Measurements from ENCODE around the gene LINS1.

LINS1 gene

GRCh38 chr15:100559330-100559729 lies 42.7 kb downstream of the LINS1 start:
- DNase-seq (ENCODE audit: low read depth): no peak

DNA sequence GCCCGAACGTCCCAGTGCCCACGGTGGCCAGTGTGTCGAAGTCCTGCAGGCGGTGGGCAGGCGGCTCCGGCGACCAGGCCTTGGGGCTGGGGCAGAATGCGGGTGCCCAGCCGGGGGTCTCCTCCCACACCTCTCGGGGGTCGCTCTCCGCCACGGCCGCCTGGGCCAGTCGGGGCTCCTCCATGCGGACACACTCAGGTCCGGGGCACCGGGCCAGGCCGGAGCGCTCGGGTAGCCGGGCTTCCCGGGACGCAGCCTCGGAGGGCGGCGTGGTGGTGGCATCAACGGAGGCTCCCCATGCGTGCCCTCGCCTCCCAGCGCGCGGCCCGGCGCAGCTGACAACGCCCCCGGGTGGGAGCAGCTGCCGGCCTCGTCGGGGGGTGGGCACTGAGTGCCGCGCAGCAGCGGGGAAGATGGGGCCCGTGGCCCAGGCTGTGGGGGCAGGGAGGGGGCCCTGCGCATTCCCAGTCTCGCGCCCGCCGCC lies 43.2 kb downstream of the LINS1 start:
- no peak for DNase-seq (ENCODE audit: low read depth)

DNA sequence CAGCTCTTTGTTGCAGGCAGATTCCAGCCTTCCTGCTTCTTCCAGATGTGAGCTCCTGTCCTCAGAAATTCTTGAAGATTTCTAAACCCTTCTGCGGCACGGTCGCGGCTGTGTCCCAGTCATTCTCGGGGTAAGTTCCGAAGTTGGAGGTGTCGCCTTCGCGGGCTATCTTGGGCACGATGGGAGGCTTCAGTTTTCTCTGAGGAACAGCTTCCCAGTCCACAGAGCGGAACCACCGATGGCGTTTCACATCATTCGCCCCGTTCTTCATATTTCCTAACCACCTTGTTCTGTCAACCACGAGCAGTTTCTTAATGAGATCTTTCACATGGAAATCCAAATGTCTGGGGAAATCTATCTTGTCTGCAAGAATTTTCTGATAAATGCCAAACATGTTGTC lies 48.5 kb downstream of the LINS1 start:
- no peak for DNase-seq (ENCODE audit: low read depth)

GRCh38 chr15:100547961-100548360 lies 54.0 kb downstream of the LINS1 start:
- no peak for DNase-seq (ENCODE audit: low read depth)

GRCh38 chr15:100544946-100545345 lies 57.0 kb downstream of the LINS1 start:
- no peak for DNase-seq (ENCODE audit: low read depth)

DNA sequence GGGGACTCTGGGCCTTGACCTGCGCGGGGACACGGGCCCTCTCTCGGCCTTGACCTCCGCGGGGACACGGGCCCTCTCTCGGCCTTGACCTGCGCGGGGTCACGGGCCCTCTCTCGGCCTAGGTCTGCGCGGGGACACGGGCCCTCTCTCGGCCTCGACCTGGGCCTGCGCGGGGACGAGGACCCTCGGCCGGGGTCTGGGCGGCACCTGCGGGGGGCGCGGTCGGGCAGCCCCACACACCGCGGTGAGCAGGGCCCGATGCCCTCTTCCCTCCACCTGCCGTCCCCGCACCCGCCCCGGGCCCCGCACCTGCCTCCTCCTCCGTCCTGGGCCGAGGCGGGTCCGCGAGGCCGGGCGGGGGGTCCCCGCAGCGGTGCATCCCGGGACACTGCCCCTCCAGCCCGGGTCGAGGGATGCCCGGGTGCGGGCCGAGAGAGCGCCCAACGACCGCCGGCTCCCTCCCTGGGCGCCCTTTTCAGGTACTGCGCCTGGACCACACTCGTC lies 57.6 kb downstream of the LINS1 start:
- no peak for DNase-seq (ENCODE audit: low read depth)

DNA sequence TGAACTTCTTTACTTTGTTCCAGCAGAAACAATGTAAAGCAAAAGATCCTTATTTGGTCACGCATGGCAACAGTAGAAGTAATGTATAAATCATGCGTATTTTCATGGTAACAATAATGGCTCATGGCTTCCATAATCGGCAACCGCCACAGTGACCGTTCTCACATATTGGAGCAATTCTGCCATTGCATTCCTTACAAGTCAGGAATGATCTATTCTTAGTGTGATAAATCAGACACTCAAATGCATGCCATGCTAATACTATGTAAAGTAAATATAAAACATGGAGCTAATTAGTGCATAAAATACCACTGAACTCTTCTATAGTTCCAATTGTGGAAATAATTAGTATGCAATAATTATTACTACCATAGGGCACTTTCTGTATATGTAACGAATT lies 59.7 kb downstream of the LINS1 start:
- no peak for DNase-seq (ENCODE audit: low read depth)

- DNase-seq (ENCODE audit: low read depth): no peak
Observed at GRCh38 chr15:100537331-100537730, 64.7 kb downstream of the LINS1 start.

GRCh38 chr15:100536733-100537132 lies 65.3 kb downstream of the LINS1 start:
- DNase-seq (ENCODE audit: low read depth): no peak

DNA sequence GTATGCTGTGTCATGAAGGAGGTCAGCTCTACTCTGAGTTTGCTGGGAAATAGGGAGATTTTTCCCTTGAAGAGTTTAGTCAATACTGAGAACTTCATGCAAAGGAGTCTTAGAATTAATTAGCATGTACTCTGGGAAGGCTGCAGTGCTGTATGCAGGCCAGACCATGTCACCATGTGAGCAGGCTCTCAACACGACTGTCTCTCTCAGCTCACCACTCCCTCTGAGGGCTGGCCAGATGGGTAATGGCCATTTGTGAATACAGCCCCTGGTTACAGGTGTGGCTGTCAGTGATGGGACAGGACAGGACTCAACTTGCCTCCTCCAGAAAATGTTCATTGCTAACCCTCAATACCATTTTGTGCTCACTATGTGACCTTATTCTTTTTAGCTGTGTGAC lies 68.1 kb downstream of the LINS1 start:
- no peak for DNase-seq (ENCODE audit: low read depth)

- no peak for DNase-seq (ENCODE audit: low read depth)
Observed at GRCh38 chr15:100531823-100532327, 70.1 kb downstream of the LINS1 start.

GRCh38 chr15:100531204-100531603 lies 70.8 kb downstream of the LINS1 start:
- no peak for DNase-seq (ENCODE audit: low read depth)

- DNase-seq (ENCODE audit: low read depth): no peak
Observed at GRCh38 chr15:100529556-100529955, 72.4 kb downstream of the LINS1 start.

DNA sequence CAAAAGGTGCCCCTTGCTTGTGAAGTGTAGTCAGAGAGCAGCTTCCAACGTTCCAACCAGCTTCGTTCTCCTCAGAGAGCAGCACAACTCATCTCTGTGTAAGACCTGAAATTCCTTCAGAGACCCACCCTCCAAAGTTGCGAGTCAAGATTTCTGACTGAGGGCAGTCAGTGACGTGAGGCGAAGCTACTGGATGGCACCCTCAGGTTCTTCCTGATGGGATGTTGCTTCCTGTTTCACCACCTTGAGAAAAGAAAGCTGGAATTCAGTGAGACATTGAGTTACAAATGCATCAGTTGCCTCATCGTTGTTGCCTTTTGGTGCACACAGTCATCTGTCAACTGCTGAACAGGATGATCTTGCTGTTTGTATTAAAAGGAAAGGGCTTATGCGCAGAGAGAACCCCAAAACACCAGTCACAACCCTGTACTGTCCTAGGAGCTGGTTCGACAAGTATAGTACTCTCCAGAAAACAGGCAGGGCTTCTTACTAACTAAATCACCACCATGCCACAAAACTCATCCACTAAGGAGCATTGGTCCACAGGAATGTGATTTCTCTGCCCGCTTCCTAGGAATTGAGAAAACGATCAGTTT lies 73.1 kb downstream of the LINS1 start, which contains the start of gene CERS3:
Gene CERS3, minus strand, starts transcription at position 118 of the 596 bp plus-strand sequence. CDS start 27,101 bp downstream, outside the sequence.
- no peak for DNase-seq (ENCODE audit: low read depth)

DNA sequence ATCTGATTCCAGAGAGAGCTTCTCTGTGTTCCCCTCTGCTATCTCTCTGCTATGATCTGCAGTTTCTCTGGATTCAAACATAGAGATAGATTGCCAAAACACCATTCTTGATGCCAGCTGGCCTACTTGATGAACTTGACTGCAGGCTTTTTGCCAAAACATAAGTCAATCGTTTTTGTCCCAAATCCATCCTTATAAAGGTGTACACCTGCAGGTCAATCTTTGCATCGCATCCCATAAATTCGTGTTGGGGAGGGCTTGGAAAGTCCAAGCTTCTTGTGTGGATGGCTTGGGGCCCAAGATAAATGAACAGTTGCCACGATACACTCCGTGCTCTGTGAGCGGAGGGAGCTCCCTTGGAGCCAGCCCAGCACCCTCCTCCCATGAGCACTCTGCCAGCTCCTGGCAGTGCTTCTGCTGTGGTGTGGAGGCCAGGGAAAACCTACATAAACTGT lies 75.9 kb downstream of the LINS1 start:
- no peak for DNase-seq (ENCODE audit: low read depth)

GRCh38 chr15:100525436-100525835 lies 76.5 kb downstream of the LINS1 start:
- DNase-seq (ENCODE audit: low read depth): no peak

- no peak for DNase-seq (ENCODE audit: low read depth)
Observed at GRCh38 chr15:100524326-100524725, 77.7 kb downstream of the LINS1 start.

- no peak for DNase-seq (ENCODE audit: low read depth)
Observed at GRCh38 chr15:100521907-100522306, 80.1 kb downstream of the LINS1 start.

DNA sequence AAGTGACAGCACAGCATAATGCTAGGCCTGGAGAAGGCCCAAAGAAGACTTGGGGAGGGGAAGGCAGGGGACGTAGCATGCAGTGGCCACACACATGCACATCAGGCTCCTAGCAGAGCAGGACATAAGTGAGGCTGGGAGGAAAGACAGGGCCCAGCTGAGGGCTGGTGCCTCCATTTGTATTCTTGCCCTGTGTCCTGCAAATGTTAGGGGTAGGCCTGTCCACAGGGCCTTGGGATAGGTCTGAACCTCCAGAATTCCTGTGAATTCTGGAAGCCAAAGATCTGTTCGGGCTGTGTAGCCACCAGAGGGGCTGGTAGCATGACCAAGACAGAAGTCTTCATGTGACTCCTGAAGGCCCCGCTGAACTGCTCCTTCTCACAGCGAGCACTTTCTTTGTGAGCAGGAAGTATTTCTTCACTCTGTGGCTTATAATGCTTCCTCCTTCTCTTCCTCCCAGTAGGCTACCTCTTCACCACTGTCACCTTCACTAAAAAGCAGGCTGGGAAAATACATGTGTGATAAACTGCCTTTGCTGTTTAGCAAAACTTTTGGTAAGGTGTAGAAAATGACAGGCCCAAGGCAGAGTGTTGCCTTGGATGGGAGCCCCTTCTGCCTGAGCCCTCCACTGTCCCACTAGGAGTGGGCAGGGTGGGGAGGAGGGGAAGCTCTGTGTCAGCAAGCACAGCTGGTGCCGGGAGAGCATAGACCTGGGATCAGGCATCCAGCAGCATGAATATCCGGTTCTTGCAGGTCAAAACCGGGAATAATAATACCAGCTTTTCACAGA lies 81.7 kb downstream of the LINS1 start:
- DNase-seq (ENCODE audit: low read depth): no peak

DNA sequence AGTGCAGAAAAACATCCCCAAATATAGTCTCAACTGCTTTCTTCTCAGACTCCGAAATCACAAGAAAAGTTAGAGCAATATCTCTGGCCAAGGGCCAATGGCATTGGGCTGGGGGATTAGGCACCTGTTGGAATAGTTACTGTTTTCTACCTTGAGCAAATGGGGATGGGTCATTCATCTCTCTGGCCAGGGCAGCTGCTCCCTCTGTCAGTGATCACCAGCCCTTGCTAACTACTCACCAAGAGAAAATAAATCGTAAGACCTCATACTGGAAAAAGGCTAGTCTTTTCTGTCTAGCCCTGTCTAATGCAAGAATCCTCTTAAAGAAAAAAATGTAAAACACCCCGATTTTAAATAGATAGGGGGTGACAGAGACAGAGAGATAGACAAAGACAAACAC lies 84.1 kb downstream of the LINS1 start:
- no peak for DNase-seq (ENCODE audit: low read depth)
